Endothelial cell of umbilical vein (primary cell): ENCODE results near the gene APBA3. TPM values are rescaled to one million over a fixed set of nuclear protein-coding genes. Genes with fewer than 3 reads are reported as not detected.

Experiments used
- BruUV-seq: library from RNA; stranded (reverse); fragments of 400-500 nt; replicated peaks from 2 replicates; lab custom pipeline; 2021; lab: Mats Ljungman, UMichigan
- CTCF ChIA-PET: fragments of 300-600, 350-600 bp; sonication (Branson Sonifier 250); formaldehyde crosslinking; loops from one replicate; lab custom pipeline; 2021; ENCODE audit warnings: antibody characterized with exemption, inconsistent platforms; lab: Charles Lee
- POLR2A ChIA-PET: fragments of 300-600, 350-600 bp; sonication (Branson Sonifier 250); formaldehyde crosslinking; loops from one replicate; lab custom pipeline; 2021; ENCODE audit warnings: antibody characterized with exemption, inconsistent platforms; lab: Charles Lee
- DNase-seq: peaks from one replicate; pipeline ENCODE4 v3.0.0-alpha.2; 2011; ENCODE audit warnings: low read depth, low spot score
- FAIRE-seq: peaks from 2 replicates; lab custom pipeline; 2011; peaks lifted over from hg19 to GRCh38; lab: Jason Lieb, UNC
- H2AFZ ChIP-seq: 2 replicates; pipeline ENCODE4 v1.6.0; 2012; ENCODE audit warnings: low read depth, low read length, control low read depth, inconsistent platforms
- H3K27ac ChIP-seq: 2 replicates; pipeline ENCODE4 v1.5.1; 2011; ENCODE audit warnings: low read depth, mild to moderate bottlenecking, control low read depth, low read length, moderate library complexity; ENCODE audit not compliant: insufficient read depth
- H3K27me3 ChIP-seq, 2 experiments: 2 replicates each; pipeline versions ENCODE4 v1.6.0 to v1.6.1; 2011; ENCODE audit warnings: low read length in 2 of 2, mixed read lengths in 1 of 2; ENCODE audit not compliant: control insufficient read depth in 2 of 2, insufficient read depth in 2 of 2
- H3K36me3 ChIP-seq, 2 experiments: 2 replicates in 1 of 2; 3 replicates in 1 of 2; pipeline ENCODE4 v1.5.1; 2011; ENCODE audit warnings: low read length in 2 of 2, mild to moderate bottlenecking in 1 of 2, moderate library complexity in 1 of 2; ENCODE audit not compliant: control insufficient read depth in 2 of 2, insufficient read depth in 2 of 2; ENCODE audit errors: extremely low read depth in 1 of 2
- H3K4me1 ChIP-seq: 3 replicates; pipeline ENCODE4 v1.5.1; 2011; ENCODE audit warnings: mild to moderate bottlenecking, low read length; ENCODE audit not compliant: control insufficient read depth, insufficient read depth; ENCODE audit errors: extremely low read depth
- H3K4me2 ChIP-seq: 2 replicates; pipeline ENCODE4 v1.6.1; 2011; ENCODE audit warnings: low read length, control low read depth, mixed read lengths; ENCODE audit not compliant: insufficient read depth
- H3K4me3 ChIP-seq, 3 experiments: fragments of 200-600 bp in 1 of 3; sonication (generic), shearing (Covaris generic) in 1 of 3; replicated peaks in 1 of 3; 2 replicates each; pipeline ENCODE4 v1.5.1; 2011 to 2016; ENCODE audit warnings: control low read depth in 3 of 3, low read length in 3 of 3, mild to moderate bottlenecking in 2 of 3, inconsistent platforms in 1 of 3, low read depth in 1 of 3, moderate library complexity in 1 of 3; ENCODE audit not compliant: insufficient read depth in 1 of 3
- H3K79me2 ChIP-seq: 2 replicates; pipeline ENCODE4 v1.6.0; 2012; ENCODE audit warnings: low read length, inconsistent platforms; ENCODE audit not compliant: control insufficient read depth, insufficient read depth
- H3K9ac ChIP-seq: replicated peaks from 2 replicates; pipeline ENCODE3; 2011; ENCODE audit warnings: low read length, control low read depth; ENCODE audit not compliant: insufficient read depth; ENCODE audit errors: extremely low read depth
- H3K9me1 ChIP-seq: replicated peaks from 3 replicates; pipeline ENCODE4 v1.6.0; 2011; ENCODE audit warnings: mild to moderate bottlenecking, low read length; ENCODE audit not compliant: control insufficient read depth, insufficient read depth; ENCODE audit errors: extremely low read depth
- H3K9me3 ChIP-seq: replicated peaks from 2 replicates; pipeline ENCODE4 v1.5.1; 2012; ENCODE audit warnings: low read length, inconsistent platforms; ENCODE audit not compliant: control insufficient read depth, insufficient read depth
- H4K20me1 ChIP-seq: replicated peaks from 2 replicates; pipeline ENCODE3; 2011; ENCODE audit warnings: mild to moderate bottlenecking, low read length; ENCODE audit not compliant: control insufficient read depth, insufficient read depth; ENCODE audit errors: extremely low read depth
- CTCF ChIP-seq, 2 donors: IDR thresholded peaks; 1 replicate in 1 of 2; 2 replicates in 1 of 2; pipeline ENCODE4 v1.5.1; 2011; ENCODE audit warnings: low read length in 2 of 2, mild to moderate bottlenecking in 2 of 2, moderate library complexity in 2 of 2, control low read depth in 1 of 2, inconsistent platforms in 1 of 2, low read depth in 1 of 2; ENCODE audit not compliant: insufficient read depth in 1 of 2; ENCODE audit errors: extremely low read depth in 1 of 2
- EZH2 ChIP-seq: IDR thresholded peaks from 2 replicates; pipeline ENCODE4 v1.6.1; 2012; ENCODE audit warnings: borderline replicate concordance, low read depth, mild to moderate bottlenecking, moderate library complexity, low read length, inconsistent platforms; ENCODE audit not compliant: severe bottlenecking
- FOS ChIP-seq: IDR thresholded peaks from 2 replicates; pipeline ENCODE4 v1.6.1; 2011; ENCODE audit warnings: mild to moderate bottlenecking, low read length, moderate library complexity, borderline replicate concordance; ENCODE audit not compliant: insufficient read depth
- GATA2 ChIP-seq: IDR thresholded peaks from 2 replicates; pipeline ENCODE4 v1.7.0; 2011; ENCODE audit warnings: low read depth, mild to moderate bottlenecking, moderate library complexity, mixed read lengths, low read length; ENCODE audit not compliant: insufficient read length, insufficient read depth
- JUN ChIP-seq: IDR thresholded peaks from 2 replicates; pipeline ENCODE4 v1.6.1; 2011; ENCODE audit warnings: borderline replicate concordance, low read depth; ENCODE audit not compliant: insufficient read length, insufficient read depth
- MYC ChIP-seq: IDR thresholded peaks from one replicate; pipeline ENCODE4 v1.6.1; 2011; ENCODE audit warnings: mild to moderate bottlenecking, low read depth, low read length
- POLR2A ChIP-seq: IDR thresholded peaks from 2 replicates; pipeline ENCODE4 v1.6.1; 2012; ENCODE audit warnings: low read depth, mild to moderate bottlenecking, control low read depth, low read length
- POLR2AphosphoS5 ChIP-seq: IDR thresholded peaks from 2 replicates; pipeline ENCODE4 v1.6.1; 2012; ENCODE audit warnings: low read depth, mild to moderate bottlenecking, control low read depth, low read length, moderate library complexity; ENCODE audit not compliant: insufficient read depth
- dilution Hi-C: fragments of 300-500 bp; cut with MboI; formaldehyde crosslinking; loops from one replicate; pipeline ENCODE4 v1.15.0; 2019; ENCODE audit warnings: low sequenced_read_pairs; ENCODE audit not compliant: extremely low pct_ligation_motif_present
- intact Hi-C: fragments of 100-400 bp; cut with micrococcal nuclease; formaldehyde crosslinking; loops from one replicate; pipeline ENCODE4 v1.10.0; 2022
- polyA plus RNA-seq, 4 experiments: library from polyadenylated mRNA; depleted of rRNA in 3 of 4; stranded (reverse) in 3 of 4; unstranded in 1 of 4; fragments of >200 nt; gene quantifications; 2 replicates each; pipeline versions ENCODE4 v1.2.1 to v1.2.3, GENCODE V29; 2011 to 2012; ENCODE audit warnings: missing spikeins in 1 of 4
- total RNA-seq: library from RNA; stranded (reverse); gene quantifications from 2 replicates; pipeline ENCODE4 v1.2.3, GENCODE V29; 2021
- TF ChIP-seq, protein P1 (sequence below): IDR thresholded peaks from 2 replicates; pipeline ENCODE4 v1.6.1; 2011; ENCODE audit not compliant: insufficient read depth, insufficient read length

APBA3 gene
- total and polyA plus RNA-seq, 2 donors (not counting 3 experiments of a cell fraction or from before 2014, with no cell fraction given): 23.4 to 25.1 TPM

DNA sequence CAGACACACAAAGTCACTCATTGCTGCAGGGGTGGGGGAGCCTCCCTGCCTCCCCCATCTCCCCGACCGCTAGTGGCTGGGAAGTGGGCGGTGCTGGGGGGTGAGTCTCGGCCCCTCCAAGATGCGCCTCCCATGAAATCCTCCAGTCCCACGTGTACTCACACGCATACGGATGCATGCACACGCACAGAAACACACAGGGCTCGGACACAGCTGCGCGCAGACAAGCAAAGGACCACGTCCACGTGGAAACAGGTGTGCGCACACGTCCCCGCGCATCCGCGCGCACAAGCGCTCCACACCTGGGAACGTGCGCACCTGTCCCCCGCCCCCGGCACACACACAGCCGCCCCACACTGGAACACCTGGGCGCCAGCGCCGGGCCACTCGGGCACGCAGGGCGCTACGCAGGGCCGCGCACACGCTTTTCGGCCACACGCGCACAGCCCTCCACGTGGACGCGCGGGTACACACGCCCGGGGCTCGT is 24.0 kb upstream of the APBA3 start:
- DNase-seq: no peak
- Histone ChIP-seq H2AFZ (no peak overlapping the region), H3K79me2 (no peaks in the 10 kb centered on the region), H3K4me3 (no peak overlapping the region), H3K4me1 (no peaks in the 10 kb centered on the region), H3K9ac (no peak overlapping the region), H3K36me3 (no peaks in the 10 kb centered on the region), H3K27me3 (peaks cover 8 to 9% of the 10 kb centered on the region in 2 experiments), H3K4me2 (no peak overlapping the region), H3K9me1 (no peaks in the 10 kb centered on the region), H3K9me3 (peaks cover 2% of the 10 kb centered on the region), H4K20me1 (no peaks in the 10 kb centered on the region), H3K27ac (no peak overlapping the region)
- TF ChIP-seq MYC: no peak
- TF ChIP-seq POLR2AphosphoS5: no peak
- no peak for TF ChIP-seq POLR2A
- TF ChIP-seq, protein P1, sequence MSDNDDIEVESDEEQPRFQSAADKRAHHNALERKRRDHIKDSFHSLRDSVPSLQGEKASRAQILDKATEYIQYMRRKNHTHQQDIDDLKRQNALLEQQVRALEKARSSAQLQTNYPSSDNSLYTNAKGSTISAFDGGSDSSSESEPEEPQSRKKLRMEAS: no peak
- TF ChIP-seq JUN: no peak
- no peak for TF ChIP-seq GATA2
- TF ChIP-seq CTCF (IDR thresholded peaks at IDR 0.05; ENCODE audit: extremely low read depth in 1 of 2, insufficient read depth in 1 of 2, low read depth in 1 of 2, low read length in 2 of 2): no peak
- TF ChIP-seq EZH2: no peak
- no peak for TF ChIP-seq FOS
- dilution Hi-C loops: no loop called here
- ChIA-PET CTCF (no interaction called here), POLR2A (no interaction called here)
- no TSS peak for BruUV-seq
- intact Hi-C loops: no loop called here
- FAIRE-seq: no peak
